Fibroblast of villous mesenchyme (primary cell): ENCODE results near the gene RSBN1L. TPM values are rescaled to one million over a fixed set of nuclear protein-coding genes. Genes with fewer than 3 reads are reported as not detected.

Experiments
- DNase-seq: peaks from one replicate; pipeline ENCODE4 v3.0.0-alpha.2; 2010; ENCODE audit warnings: low read depth
- H3K4me3 ChIP-seq: 2 replicates; pipeline ENCODE4 v1.5.1; 2011; ENCODE audit warnings: low read depth, mild to moderate bottlenecking, low read length
- CTCF ChIP-seq: IDR thresholded peaks from 2 replicates; pipeline ENCODE4 v1.5.1; 2012; ENCODE audit warnings: low read depth, mild to moderate bottlenecking, low read length; ENCODE audit not compliant: insufficient read depth
- total RNA-seq: library from RNA; depleted of rRNA; stranded (reverse); fragments of >200 nt; gene quantifications from 2 replicates; pipeline ENCODE4 v1.2.3, GENCODE V29; 2012

Gene RSBN1L
- total RNA-seq, 1 donor, result 25.0 TPM

GRCh38 chr7:77824636-77825035 lies 128.4 kb downstream of the RSBN1L start:
- DNase-seq, result no peak
- TF ChIP-seq CTCF, result no peak
- no peak overlapping the region for H3K4me3 ChIP-seq

- no peak overlapping the region for H3K4me3 ChIP-seq
- no peak for TF ChIP-seq CTCF
- DNase-seq, result no peak
Measured at GRCh38 chr7:77825131-77825530, 128.9 kb downstream of the RSBN1L start.

GRCh38 chr7:77826300-77826699 lies 130.0 kb downstream of the RSBN1L start:
- DNase-seq, result no peak
- no peak overlapping the region for H3K4me3 ChIP-seq
- no peak for TF ChIP-seq CTCF

- no peak for TF ChIP-seq CTCF
- no peak for DNase-seq
- no peak overlapping the region for H3K4me3 ChIP-seq
Measured at GRCh38 chr7:77827999-77828398, 131.7 kb downstream of the RSBN1L start.

- DNase-seq, result no peak
- TF ChIP-seq CTCF, result no peak
- H3K4me3 ChIP-seq, result no peak overlapping the region
Measured at GRCh38 chr7:77830649-77831355, 134.5 kb downstream of the RSBN1L start.

GRCh38 chr7:77831481-77831880 lies 135.2 kb downstream of the RSBN1L start:
- no peak for DNase-seq
- H3K4me3 ChIP-seq, result no peak overlapping the region
- TF ChIP-seq CTCF, result no peak

- no peak for DNase-seq
- H3K4me3 ChIP-seq, result no peak overlapping the region
- TF ChIP-seq CTCF, result no peak
Measured at GRCh38 chr7:77831953-77832352, 135.7 kb downstream of the RSBN1L start.
